Activated T-cell treated with anti-CD3 and anti-CD28 coated beads, Interleukin-2, amount 50 U/mL, for 72 hours (primary cell): Measurements from ENCODE around the gene SERPINB7. TPM values are rescaled to one million over a fixed set of nuclear protein-coding genes. Genes with fewer than 3 reads are reported as not detected.
"Not testable (repeated sequence)": the region's sequence is repeated elsewhere in the genome, so short reads cannot be mapped to it uniquely, and the experiment has no call there.

Experiments used
- ATAC-seq, 2 donors: fragments of 150-1000 bp; cut with Tn5 transposase; replicated peaks in 1 of 2; 2 replicates each; pipeline ENCODE4 v1.10.0; 2021; ENCODE audit warnings: moderate library complexity in 2 of 2, mild to moderate bottlenecking in 1 of 2
- DNase-seq, 2 donors: peaks; one replicate each; pipeline ENCODE4 v3.0.0; 2021 to 2022; ENCODE audit warnings: mixed read lengths in 1 of 2
- H3K27ac Mint-ChIP-seq: one replicate; pipeline ENCODE4 v1.8.0; 2022; ENCODE audit warnings: mild to moderate bottlenecking, moderate library complexity, mixed read lengths
- H3K27me3 Mint-ChIP-seq: one replicate; pipeline ENCODE4 v1.8.0; 2022; ENCODE audit warnings: low read depth, mixed read lengths
- H3K36me3 Mint-ChIP-seq, 2 donors: one replicate each; pipeline ENCODE4 v1.8.0; 2022; ENCODE audit warnings: mixed read lengths in 2 of 2, mild to moderate bottlenecking in 1 of 2; ENCODE audit not compliant: insufficient read depth in 2 of 2
- H3K4me1 Mint-ChIP-seq: one replicate; pipeline ENCODE4 v1.8.0; 2022; ENCODE audit warnings: low read depth, mixed read lengths
- H3K4me3 Mint-ChIP-seq, 2 donors: one replicate each; pipeline ENCODE4 v1.8.0; 2022; ENCODE audit warnings: mild to moderate bottlenecking in 2 of 2, mixed read lengths in 2 of 2, moderate library complexity in 2 of 2
- H3K9me3 Mint-ChIP-seq, 2 donors: one replicate each; pipeline ENCODE4 v1.8.0; 2022; ENCODE audit warnings: mixed read lengths in 2 of 2
- total RNA-seq, 2 donors: library from RNA; stranded (reverse); gene quantifications; one replicate each; pipeline ENCODE4 v1.2.3, GENCODE V29; 2022

SERPINB7 gene
- not detected for total RNA-seq

- DNase-seq (no peak), ATAC-seq (no peak)
- Mint-ChIP-seq H3K4me3 (no peak within 1 kb of the TSS), H3K27me3 (peaks cover 6% of the 10 kb centered on the region), H3K27ac (no peak within 1 kb of the TSS), H3K4me1 (no peaks in the 10 kb centered on the region), H3K36me3 (no peaks in the 10 kb centered on the region), H3K9me3 (no peaks in the 10 kb centered on the region)
Observed at GRCh38 chr18:63775166-63775730, at the start of gene SERPINB7. TSS of gene SERPINB7 (plus strand) at chr18:63775418. CDS start at chr18:63782373, 6,955 bp downstream.

- H3K9me3 Mint-ChIP-seq, result no peaks in the 10 kb centered on the region
- H3K27me3 Mint-ChIP-seq, result no peaks in the 10 kb centered on the region
- no peaks in the 10 kb centered on the region for H3K4me1 Mint-ChIP-seq
- DNase-seq, result no peak
- H3K4me3 Mint-ChIP-seq, result no peak overlapping the region
- H3K27ac Mint-ChIP-seq, result no peak overlapping the region
- H3K36me3 Mint-ChIP-seq, result no peaks in the 10 kb centered on the region
- ATAC-seq, result no peak
Observed at GRCh38 chr18:63725682-63726480, 49.3 kb upstream of the SERPINB7 start.

- H3K27ac Mint-ChIP-seq, result no peak overlapping the region
- H3K9me3 Mint-ChIP-seq, result peaks cover 0 to 5% of the 10 kb centered on the region in 2 donors
- ATAC-seq (no peak), DNase-seq (no peak)
- no peaks in the 10 kb centered on the region for H3K36me3 Mint-ChIP-seq
- no peaks in the 10 kb centered on the region for H3K4me1 Mint-ChIP-seq
- no peaks in the 10 kb centered on the region for H3K27me3 Mint-ChIP-seq
- no peak overlapping the region for H3K4me3 Mint-ChIP-seq
Observed at GRCh38 chr18:63730773-63731172, 44.4 kb upstream of the SERPINB7 start.

GRCh38 chr18:63731215-63731614 is 44.0 kb upstream of the SERPINB7 start:
- Mint-ChIP-seq H3K4me3 (no peak overlapping the region), H3K4me1 (no peaks in the 10 kb centered on the region), H3K27ac (no peak overlapping the region), H3K9me3 (peaks cover 0 to 5% of the 10 kb centered on the region in 2 donors), H3K27me3 (no peaks in the 10 kb centered on the region), H3K36me3 (no peaks in the 10 kb centered on the region)
- ATAC-seq (no peak), DNase-seq (no peak)

- Mint-ChIP-seq H3K4me1 (no peaks in the 10 kb centered on the region), H3K27ac (no peak overlapping the region), H3K4me3 (no peak overlapping the region), H3K36me3 (no peaks in the 10 kb centered on the region), H3K27me3 (no peaks in the 10 kb centered on the region), H3K9me3 (peaks cover 0 to 5% of the 10 kb centered on the region in 2 donors)
- ATAC-seq (no peak), DNase-seq (no peak)
Observed at GRCh38 chr18:63736876-63737275, 38.3 kb upstream of the SERPINB7 start.

GRCh38 chr18:63741769-63742168 is 33.4 kb upstream of the SERPINB7 start:
- H3K4me1 Mint-ChIP-seq, result no peaks in the 10 kb centered on the region
- no peak overlapping the region for H3K27ac Mint-ChIP-seq
- no peak for ATAC-seq
- H3K36me3 Mint-ChIP-seq, result no peaks in the 10 kb centered on the region
- peaks cover under 1 to 3% of the 10 kb centered on the region in 2 donors for H3K9me3 Mint-ChIP-seq
- DNase-seq, result no peak
- no peaks in the 10 kb centered on the region for H3K27me3 Mint-ChIP-seq
- H3K4me3 Mint-ChIP-seq, result no peak overlapping the region

- Mint-ChIP-seq H3K36me3 (no peaks in the 10 kb centered on the region), H3K4me3 (no peak overlapping the region), H3K4me1 (no peaks in the 10 kb centered on the region), H3K9me3 (peaks cover 0 to 5% of the 10 kb centered on the region in 2 donors), H3K27ac (no peak overlapping the region), H3K27me3 (no peaks in the 10 kb centered on the region)
- DNase-seq (no peak), ATAC-seq (no peak)
Observed at GRCh38 chr18:63747006-63747405, 28.2 kb upstream of the SERPINB7 start.

GRCh38 chr18:63749489-63749888 is 25.7 kb upstream of the SERPINB7 start:
- ATAC-seq (no peak), DNase-seq (no peak)
- Mint-ChIP-seq H3K9me3 (peaks cover 0 to 5% of the 10 kb centered on the region in 2 donors), H3K4me3 (no peak overlapping the region), H3K4me1 (no peaks in the 10 kb centered on the region), H3K27me3 (no peaks in the 10 kb centered on the region), H3K36me3 (no peaks in the 10 kb centered on the region), H3K27ac (no peak overlapping the region)

GRCh38 chr18:63752636-63753035 is 22.6 kb upstream of the SERPINB7 start:
- Mint-ChIP-seq H3K4me1 (no peaks in the 10 kb centered on the region), H3K27ac (no peak overlapping the region), H3K36me3 (no peaks in the 10 kb centered on the region), H3K4me3 (no peak overlapping the region), H3K27me3 (no peaks in the 10 kb centered on the region), H3K9me3 (peaks cover 0 to 3% of the 10 kb centered on the region in 2 donors)
- no peak for DNase-seq
- no peak for ATAC-seq

GRCh38 chr18:63753676-63754075 is 21.5 kb upstream of the SERPINB7 start:
- no peaks in the 10 kb centered on the region for H3K27me3 Mint-ChIP-seq
- no peaks in the 10 kb centered on the region for H3K36me3 Mint-ChIP-seq
- H3K4me3 Mint-ChIP-seq, result no peak overlapping the region
- no peaks in the 10 kb centered on the region for H3K4me1 Mint-ChIP-seq
- H3K9me3 Mint-ChIP-seq, result peaks cover 0 to under 1% of the 10 kb centered on the region in 2 donors
- DNase-seq, result no peak
- ATAC-seq, result no peak
- H3K27ac Mint-ChIP-seq, result no peak overlapping the region

- no peak overlapping the region for H3K27ac Mint-ChIP-seq
- DNase-seq (no peak), ATAC-seq (no peak)
- no peaks in the 10 kb centered on the region for H3K27me3 Mint-ChIP-seq
- peaks cover 2 to 6% of the 10 kb centered on the region in 2 donors for H3K36me3 Mint-ChIP-seq
- peaks cover 9% of the 10 kb centered on the region in 2 donors for H3K9me3 Mint-ChIP-seq
- H3K4me3 Mint-ChIP-seq, result no peak overlapping the region
- no peaks in the 10 kb centered on the region for H3K4me1 Mint-ChIP-seq
Observed at GRCh38 chr18:63757541-63757940, 17.7 kb upstream of the SERPINB7 start.

- H3K4me1 Mint-ChIP-seq, result no peaks in the 10 kb centered on the region
- ATAC-seq (no peak), DNase-seq (no peak)
- peaks cover 9% of the 10 kb centered on the region in 2 donors for H3K9me3 Mint-ChIP-seq
- no peak overlapping the region for H3K27ac Mint-ChIP-seq
- H3K27me3 Mint-ChIP-seq, result no peaks in the 10 kb centered on the region
- H3K36me3 Mint-ChIP-seq, result peaks cover 2 to 6% of the 10 kb centered on the region in 2 donors
- H3K4me3 Mint-ChIP-seq, result no peak overlapping the region
Observed at GRCh38 chr18:63758615-63759240, 16.5 kb upstream of the SERPINB7 start.

- H3K9me3 Mint-ChIP-seq, H3K27ac Mint-ChIP-seq, ATAC-seq, H3K27me3 Mint-ChIP-seq, DNase-seq, H3K36me3 Mint-ChIP-seq, H3K4me1 Mint-ChIP-seq, H3K4me3 Mint-ChIP-seq: not testable (repeated sequence)
Observed at GRCh38 chr18:63759786-63760185, 15.4 kb upstream of the SERPINB7 start.
